ENCODE measurements around the gene TULP4. TPM values are rescaled to one million over a fixed set of nuclear protein-coding genes. Genes with fewer than 3 reads are reported as not detected.
A peak's percentile ranks its signal among the peaks of the same experiment; 100 is the strongest.

Gene TULP4
- total RNA-seq, 1 experiment from 2014 or later = 52.8 TPM

- no peak for TF ChIP-seq USF1 (CRISPR knock-in tag; IDR thresholded peaks at IDR 0.05)
- TF ChIP-seq CREM (CRISPR knock-in tag; IDR thresholded peaks at IDR 0.05) = no peak
- TF ChIP-seq ELF4 (CRISPR knock-in tag; IDR thresholded peaks at IDR 0.05; ENCODE audit: low read depth) = no peak
- no peak for TF ChIP-seq RORB (CRISPR knock-in tag; IDR thresholded peaks at IDR 0.05)
- no peak for TF ChIP-seq ZSCAN18 (CRISPR knock-in tag; IDR thresholded peaks at IDR 0.05)
- TF ChIP-seq ZNF232 (CRISPR knock-in tag; IDR thresholded peaks at IDR 0.05) = no peak
- no peak for TF ChIP-seq ESRRA (CRISPR knock-in tag; IDR thresholded peaks at IDR 0.05; ENCODE audit: borderline replicate concordance)
Measured at GRCh38 chr6:158376631-158377081, 64.4 kb downstream of the TULP4 start (continued).

GRCh38 chr6:158377860-158378259, 65.6 kb downstream of the TULP4 start:
- TF ChIP-seq ZNF423 (CRISPR knock-in tag; IDR thresholded peaks at IDR 0.05) = no peak
- no peak for TF ChIP-seq PRDM15 (CRISPR knock-in tag; IDR thresholded peaks at IDR 0.05)
- no peak for TF ChIP-seq E2F1 (CRISPR knock-in tag; IDR thresholded peaks at IDR 0.05)
- TF ChIP-seq MYBL2 (CRISPR knock-in tag; IDR thresholded peaks at IDR 0.05) = no peak
- no peak for TF ChIP-seq ZBTB21 (CRISPR knock-in tag; IDR thresholded peaks at IDR 0.05; ENCODE audit: borderline replicate concordance)
- no peak for TF ChIP-seq ESRRA (CRISPR knock-in tag; IDR thresholded peaks at IDR 0.05; ENCODE audit: borderline replicate concordance)
- H3K27ac Mint-ChIP-seq = peak overlapping the region; percentile 69; the same call in 1 of the 2 replicates
- DNase-seq (ENCODE audit: low spot score) = no peak
- no peaks in the 10 kb centered on the region for H3K27me3 Mint-ChIP-seq (ENCODE audit: low read depth)
- POLR2A ChIA-PET = no interaction called here
- no peak for ATAC-seq
- no peak overlapping the region for H3K4me3 Mint-ChIP-seq
- peaks cover 29% of the 10 kb centered on the region for H3K4me1 Mint-ChIP-seq
- no peaks in the 10 kb centered on the region for H3K36me3 Mint-ChIP-seq
- CTCF ChIA-PET = no interaction called here
- no peaks in the 10 kb centered on the region for H3K9me3 Mint-ChIP-seq

GRCh38 chr6:158379336-158379735, 67.1 kb downstream of the TULP4 start:
- peaks cover 29% of the 10 kb centered on the region for H3K4me1 Mint-ChIP-seq
- ChIA-PET CTCF (no interaction called here), POLR2A (no interaction called here)
- H3K4me3 Mint-ChIP-seq = no peak overlapping the region
- ATAC-seq = no peak
- H3K36me3 Mint-ChIP-seq = peaks cover 7% of the 10 kb centered on the region
- no peak for DNase-seq (ENCODE audit: low spot score)
- peaks cover 8% of the 10 kb centered on the region for H3K9me3 Mint-ChIP-seq
- no peak overlapping the region for H3K27ac Mint-ChIP-seq
- H3K27me3 Mint-ChIP-seq (ENCODE audit: low read depth) = no peaks in the 10 kb centered on the region
- TF ChIP-seq GRHL2 (CRISPR knock-in tag; IDR thresholded peaks at IDR 0.05; ENCODE audit: insufficient replicate concordance, severe bottlenecking) (no peak), SP1 (CRISPR knock-in tag; conservative IDR thresholded peaks at IDR 0.05) (no peak), ATF3 (CRISPR knock-in tag; conservative IDR thresholded peaks at IDR 0.05) (no peak), E2F5 (CRISPR knock-in tag; IDR thresholded peaks at IDR 0.05) (no peak), ZNF317 (CRISPR knock-in tag; IDR thresholded peaks at IDR 0.05; ENCODE audit: borderline replicate concordance, low read depth) (no peak), TP53 (CRISPR knock-in tag; IDR thresholded peaks at IDR 0.05) (no peak)
